ENCODE data around the gene RPUSD1. TPM values are rescaled to one million over a fixed set of nuclear protein-coding genes. Genes with fewer than 3 reads are reported as not detected.

RPUSD1 gene
- total RNA-seq, 1 experiment from 2014 or later = 24.9 TPM

DNA sequence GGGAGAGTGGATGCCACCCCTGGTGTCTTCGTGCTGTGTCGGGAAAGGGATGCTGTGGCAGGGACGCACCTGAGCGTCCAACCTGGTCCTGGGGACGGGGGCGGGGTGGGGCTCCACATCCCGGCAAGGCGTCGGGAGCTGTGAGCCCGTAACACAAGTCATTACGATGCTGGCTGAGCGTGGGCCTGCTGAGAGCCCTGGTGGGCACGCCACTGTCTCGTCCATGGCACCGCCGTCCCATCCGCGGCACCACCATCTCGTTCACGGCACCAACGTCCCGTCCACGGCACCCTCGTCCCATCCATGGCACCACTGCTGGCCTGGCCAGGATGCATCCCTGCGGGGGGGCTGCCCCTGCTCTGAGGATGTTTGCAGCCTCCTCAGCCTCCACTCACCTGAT, 36.4 kb upstream of the RPUSD1 start:
- CTCF ChIA-PET = no interaction called here
- H3K4me3 Mint-ChIP-seq (ENCODE audit: unreplicated experiment) = no peak overlapping the region
- H3K9me3 Mint-ChIP-seq (ENCODE audit: unreplicated experiment) = no peaks in the 10 kb centered on the region
- no peaks in the 10 kb centered on the region for H3K36me3 Mint-ChIP-seq (ENCODE audit: insufficient read depth, unreplicated experiment)
- no TSS peak for BruUV-seq (replicated peaks)
- no peak overlapping the region for H3K27ac Mint-ChIP-seq (ENCODE audit: low read depth, unreplicated experiment)
- peaks cover 16% of the 10 kb centered on the region for H3K27me3 Mint-ChIP-seq (ENCODE audit: insufficient read depth, unreplicated experiment)
- TF ChIP-seq, protein P1, sequence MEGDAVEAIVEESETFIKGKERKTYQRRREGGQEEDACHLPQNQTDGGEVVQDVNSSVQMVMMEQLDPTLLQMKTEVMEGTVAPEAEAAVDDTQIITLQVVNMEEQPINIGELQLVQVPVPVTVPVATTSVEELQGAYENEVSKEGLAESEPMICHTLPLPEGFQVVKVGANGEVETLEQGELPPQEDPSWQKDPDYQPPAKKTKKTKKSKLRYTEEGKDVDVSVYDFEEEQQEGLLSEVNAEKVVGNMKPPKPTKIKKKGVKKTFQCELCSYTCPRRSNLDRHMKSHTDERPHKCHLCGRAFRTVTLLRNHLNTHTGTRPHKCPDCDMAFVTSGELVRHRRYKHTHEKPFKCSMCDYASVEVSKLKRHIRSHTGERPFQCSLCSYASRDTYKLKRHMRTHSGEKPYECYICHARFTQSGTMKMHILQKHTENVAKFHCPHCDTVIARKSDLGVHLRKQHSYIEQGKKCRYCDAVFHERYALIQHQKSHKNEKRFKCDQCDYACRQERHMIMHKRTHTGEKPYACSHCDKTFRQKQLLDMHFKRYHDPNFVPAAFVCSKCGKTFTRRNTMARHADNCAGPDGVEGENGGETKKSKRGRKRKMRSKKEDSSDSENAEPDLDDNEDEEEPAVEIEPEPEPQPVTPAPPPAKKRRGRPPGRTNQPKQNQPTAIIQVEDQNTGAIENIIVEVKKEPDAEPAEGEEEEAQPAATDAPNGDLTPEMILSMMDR (IDR thresholded peaks at IDR 0.05; ENCODE audit: unreplicated experiment) = no peak
- no peak for DNase-seq (ENCODE audit: unreplicated experiment)
- intact Hi-C loops (cut with micrococcal nuclease) = no loop called here
- H3K4me1 Mint-ChIP-seq (ENCODE audit: insufficient read depth, unreplicated experiment) = no peaks in the 10 kb centered on the region
- POLR2A ChIA-PET = no interaction called here

DNA sequence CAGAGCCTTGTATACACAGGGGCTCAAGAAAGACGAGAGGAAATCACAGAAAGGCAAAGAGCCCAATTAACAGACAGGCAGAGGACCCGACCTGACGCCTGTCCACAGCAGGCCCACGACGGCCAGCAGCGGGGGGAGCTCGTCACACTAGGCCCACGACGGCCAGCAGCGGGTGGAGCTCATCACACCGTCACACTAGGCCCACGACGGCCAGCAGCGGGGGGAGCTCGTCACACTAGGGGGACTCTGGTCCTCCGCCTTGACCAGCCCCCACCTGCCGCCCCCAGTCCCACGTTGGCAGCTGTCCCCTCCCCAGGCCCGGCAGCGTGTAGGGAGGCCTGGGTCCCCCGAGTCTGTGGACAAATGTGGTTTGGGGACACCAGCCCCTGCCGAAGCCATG, 36.0 kb upstream of the RPUSD1 start:
- TF ChIP-seq, protein P1 (IDR thresholded peaks at IDR 0.05; ENCODE audit: unreplicated experiment) = no peak
- ChIA-PET CTCF (no interaction called here), POLR2A (no interaction called here)
- no peaks in the 10 kb centered on the region for H3K36me3 Mint-ChIP-seq (ENCODE audit: insufficient read depth, unreplicated experiment)
- no peaks in the 10 kb centered on the region for H3K9me3 Mint-ChIP-seq (ENCODE audit: unreplicated experiment)
- no peak overlapping the region for H3K27ac Mint-ChIP-seq (ENCODE audit: low read depth, unreplicated experiment)
- no peak for DNase-seq (ENCODE audit: unreplicated experiment)
- intact Hi-C loops (cut with micrococcal nuclease) = no loop called here
- no peaks in the 10 kb centered on the region for H3K4me1 Mint-ChIP-seq (ENCODE audit: insufficient read depth, unreplicated experiment)
- H3K27me3 Mint-ChIP-seq (ENCODE audit: insufficient read depth, unreplicated experiment) = peaks cover 15% of the 10 kb centered on the region
- no TSS peak for BruUV-seq (replicated peaks)
- H3K4me3 Mint-ChIP-seq (ENCODE audit: unreplicated experiment) = no peak overlapping the region

DNA sequence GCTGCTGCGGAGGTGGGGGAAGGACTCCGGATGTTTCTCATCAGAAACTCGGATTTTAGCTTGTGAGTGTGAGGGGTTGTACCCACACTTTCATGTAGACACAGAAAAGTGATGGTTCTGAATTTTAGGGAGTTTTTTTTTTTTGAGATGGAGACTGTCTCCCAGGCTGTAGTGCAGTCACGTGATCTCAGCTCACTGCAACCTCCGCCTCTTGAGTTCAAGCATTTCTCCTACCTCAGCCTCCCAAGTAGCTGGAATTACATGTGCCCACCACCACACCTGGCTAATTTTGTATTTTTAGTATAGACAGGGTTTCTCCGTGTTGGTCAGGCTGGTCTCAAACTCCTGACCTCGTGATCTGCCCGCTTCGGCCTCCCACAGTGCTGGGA, 34.7 kb upstream of the RPUSD1 start:
- Mint-ChIP-seq H3K36me3 (ENCODE audit: insufficient read depth, unreplicated experiment) (no peaks in the 10 kb centered on the region), H3K9me3 (ENCODE audit: unreplicated experiment) (no peaks in the 10 kb centered on the region), H3K4me3 (ENCODE audit: unreplicated experiment) (no peak overlapping the region), H3K27ac (ENCODE audit: low read depth, unreplicated experiment) (no peak overlapping the region), H3K4me1 (ENCODE audit: insufficient read depth, unreplicated experiment) (no peaks in the 10 kb centered on the region), H3K27me3 (ENCODE audit: insufficient read depth, unreplicated experiment) (peaks cover 15% of the 10 kb centered on the region)
- TF ChIP-seq, protein P1 (IDR thresholded peaks at IDR 0.05; ENCODE audit: unreplicated experiment) = no peak
- BruUV-seq (replicated peaks) = no TSS peak
- DNase-seq (ENCODE audit: unreplicated experiment) = no peak
- ChIA-PET CTCF (interaction anchor here (0.6 kb wide), 1 partner anchor 1246 kb away, joined by 3 read pairs; no protein-coding TSS in a partner anchor), POLR2A (interaction anchor here (0.7 kb wide), 1 partner anchor 506 kb away, joined by 3 read pairs; no protein-coding TSS in a partner anchor)
- intact Hi-C loops (cut with micrococcal nuclease) = no loop called here

DNA sequence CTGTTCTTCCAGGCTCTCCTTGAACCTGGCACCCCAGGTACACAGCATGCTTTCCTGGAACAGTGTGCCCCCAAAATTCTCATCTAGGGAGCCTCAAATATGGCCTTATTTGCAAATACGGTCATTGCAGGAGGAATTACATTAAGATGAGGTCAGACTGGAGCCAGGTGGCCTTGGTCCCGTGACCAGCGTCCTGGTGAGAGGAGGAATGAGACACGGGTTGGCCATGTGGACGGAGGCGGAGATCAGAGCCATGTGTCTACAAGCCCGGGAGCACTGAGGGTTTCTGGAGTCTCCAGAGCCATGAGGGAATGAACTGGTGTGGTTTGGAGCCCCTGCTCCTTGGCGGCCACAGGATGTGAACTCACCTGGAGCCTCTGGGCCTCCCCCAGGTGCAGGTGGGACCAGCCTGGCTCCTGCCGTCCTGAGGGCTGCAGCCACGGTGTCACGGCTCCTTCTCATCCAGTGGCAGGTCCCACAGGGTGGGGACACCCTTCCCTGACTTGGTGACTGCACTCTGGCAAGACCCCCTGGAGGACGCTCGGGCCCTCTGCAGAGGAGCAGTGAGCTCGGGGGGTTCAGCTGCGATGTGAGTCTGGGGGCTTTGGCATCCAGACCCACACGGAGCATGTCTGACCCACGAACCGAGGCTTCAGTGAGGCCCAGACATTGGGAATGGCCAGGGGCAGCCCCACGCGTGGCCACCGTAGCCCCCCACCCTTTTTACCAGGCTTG, 34.2 kb upstream of the RPUSD1 start:
- Mint-ChIP-seq H3K36me3 (ENCODE audit: insufficient read depth, unreplicated experiment) (no peaks in the 10 kb centered on the region), H3K9me3 (ENCODE audit: unreplicated experiment) (no peaks in the 10 kb centered on the region), H3K4me3 (ENCODE audit: unreplicated experiment) (no peak overlapping the region), H3K27ac (ENCODE audit: low read depth, unreplicated experiment) (no peak overlapping the region), H3K4me1 (ENCODE audit: insufficient read depth, unreplicated experiment) (no peaks in the 10 kb centered on the region), H3K27me3 (ENCODE audit: insufficient read depth, unreplicated experiment) (peaks cover 15% of the 10 kb centered on the region)
- intact Hi-C loops (cut with micrococcal nuclease) = no loop called here
- TF ChIP-seq, protein P1 (IDR thresholded peaks at IDR 0.05; ENCODE audit: unreplicated experiment) = no peak
- POLR2A ChIA-PET = no interaction called here
- CTCF ChIA-PET = interaction anchor here (0.6 kb wide), 2 partner anchors 84 to 1246 kb away, joined by 3 read pairs; no protein-coding TSS in a partner anchor
- no peak for DNase-seq (ENCODE audit: unreplicated experiment)
- BruUV-seq (replicated peaks) = no TSS peak

Measured in MCF 10A (cell line).